Measurements from ENCODE around the gene HDHD5.

DNA sequence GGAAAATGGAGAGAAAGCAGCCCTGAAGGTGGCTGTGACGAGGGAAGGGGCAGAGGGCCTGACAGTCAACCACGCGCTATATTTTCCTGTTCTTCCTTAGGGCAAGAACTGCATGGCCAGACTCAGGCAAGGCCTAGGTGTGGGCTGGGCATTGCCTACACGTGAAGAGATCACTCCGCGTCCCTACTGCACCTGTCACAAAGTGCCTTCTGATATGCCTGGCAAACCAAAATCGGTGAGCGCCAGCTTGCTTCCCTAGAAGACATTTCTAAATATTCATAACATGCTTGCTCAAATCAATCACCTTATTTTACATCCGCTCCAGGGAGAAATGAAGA, 44.2 kb downstream of the HDHD5 start:
- TF ChIP-seq POLR2A (IDR thresholded peaks at IDR 0.05; ENCODE audit: low read depth, low read length): no peak
- TF ChIP-seq PAX5 (IDR thresholded peaks at IDR 0.05; ENCODE audit: insufficient read depth, low read length, severe bottlenecking): no peak
- TF ChIP-seq POU2F2 (IDR thresholded peaks at IDR 0.05; ENCODE audit: low read depth, low read length): no peak
- TF ChIP-seq SPI1 (IDR thresholded peaks at IDR 0.05; ENCODE audit: low read depth, low read length): no peak
- TF ChIP-seq TAF1 (IDR thresholded peaks at IDR 0.05; ENCODE audit: low read depth, low read length): no peak
- no peak for TF ChIP-seq POLR2AphosphoS5 (IDR thresholded peaks at IDR 0.05; ENCODE audit: low read depth, low read length)
